H9 (cell line): Measurements from ENCODE around the gene TMEM51. TPM values are rescaled to one million over a fixed set of nuclear protein-coding genes. Genes with fewer than 3 reads are reported as not detected.

Experiments used
- DNase-seq: peaks from one replicate; pipeline ENCODE4 v3.0.0-alpha.2; 2017
- H2AFZ ChIP-seq: one replicate; pipeline ENCODE4 v1.6.1; 2013; ENCODE audit warnings: mild to moderate bottlenecking, low read length, control low read depth, moderate library complexity
- H2AK5ac ChIP-seq: 2 replicates; pipeline ENCODE4 v1.6.1; 2013; ENCODE audit warnings: low read length, control low read depth, mixed read lengths; ENCODE audit not compliant: insufficient read length
- H2BK120ac ChIP-seq: one replicate; pipeline ENCODE4 v1.6.1; 2013; ENCODE audit warnings: low read depth, mild to moderate bottlenecking, low read length, control low read depth, inconsistent platforms; ENCODE audit not compliant: poor library complexity, severe bottlenecking
- H2BK12ac ChIP-seq: 2 replicates; pipeline ENCODE4 v1.6.1; 2013; ENCODE audit warnings: low read length, control low read depth, mixed read lengths, low read depth; ENCODE audit not compliant: insufficient read length
- H2BK15ac ChIP-seq: 2 replicates; pipeline ENCODE4 v1.6.1; 2013; ENCODE audit warnings: low read depth, low read length, control low read depth
- H2BK20ac ChIP-seq: one replicate; pipeline ENCODE4 v1.6.1; 2013; ENCODE audit warnings: low read depth, mild to moderate bottlenecking, low read length, control low read depth, inconsistent platforms; ENCODE audit not compliant: poor library complexity, severe bottlenecking
- H2BK5ac ChIP-seq: 2 replicates; pipeline ENCODE4 v1.6.1; 2013; ENCODE audit warnings: low read length, control low read depth, mixed read lengths; ENCODE audit not compliant: insufficient read length
- H3K14ac ChIP-seq: 2 replicates; pipeline ENCODE4 v1.6.1; 2013; ENCODE audit warnings: low read length, control low read depth; ENCODE audit not compliant: insufficient read depth
- H3K18ac ChIP-seq: 2 replicates; pipeline ENCODE4 v1.6.1; 2013; ENCODE audit warnings: low read depth, mild to moderate bottlenecking, mixed read lengths, low read length, control low read depth; ENCODE audit not compliant: insufficient read length
- H3K23ac ChIP-seq: 2 replicates; pipeline ENCODE4 v1.6.1; 2013; ENCODE audit warnings: low read length, control low read depth, mixed read lengths, low read depth; ENCODE audit not compliant: insufficient read length
- H3K23me2 ChIP-seq: 2 replicates; pipeline ENCODE4 v1.6.1; 2013; ENCODE audit warnings: low read depth, mild to moderate bottlenecking, mixed read lengths, low read length, control low read depth; ENCODE audit not compliant: insufficient read length, poor library complexity, severe bottlenecking
- H3K27ac ChIP-seq: 2 replicates; pipeline ENCODE4 v1.5.1; 2013; ENCODE audit warnings: low read length, control low read depth, mixed read lengths, low read depth; ENCODE audit not compliant: insufficient read length
- H3K27me3 ChIP-seq: 2 replicates; pipeline ENCODE4 v1.6.1; 2013; ENCODE audit warnings: low read length, control low read depth, inconsistent platforms; ENCODE audit not compliant: insufficient read depth
- H3K4ac ChIP-seq: 2 replicates; pipeline ENCODE4 v1.6.1; 2013; ENCODE audit warnings: low read depth, mild to moderate bottlenecking, control low read depth, inconsistent platforms, low read length, moderate library complexity
- H3K4me1 ChIP-seq: 2 replicates; pipeline ENCODE4 v1.6.1; 2013; ENCODE audit warnings: low read length, control low read depth, inconsistent platforms; ENCODE audit not compliant: insufficient read depth
- H3K4me2 ChIP-seq: 2 replicates; pipeline ENCODE4 v1.6.1; 2013; ENCODE audit warnings: low read length, control low read depth, mixed read lengths; ENCODE audit not compliant: insufficient read length, insufficient read depth
- H3K56ac ChIP-seq: 2 replicates; pipeline ENCODE4 v1.6.1; 2013; ENCODE audit warnings: low read depth, mild to moderate bottlenecking, mixed read lengths, low read length, control low read depth; ENCODE audit not compliant: insufficient read length
- H3K79me1 ChIP-seq: 2 replicates; pipeline ENCODE4 v1.6.1; 2013; ENCODE audit warnings: low read depth, mild to moderate bottlenecking, moderate library complexity, low read length, control low read depth, inconsistent platforms; ENCODE audit not compliant: insufficient read depth, poor library complexity, severe bottlenecking
- H3K79me2 ChIP-seq: 2 replicates; pipeline ENCODE4 v1.6.1; 2013; ENCODE audit warnings: low read length, control low read depth, inconsistent platforms; ENCODE audit not compliant: insufficient read depth
- H3K9ac ChIP-seq: 2 replicates; pipeline ENCODE4 v1.6.1; 2013; ENCODE audit warnings: low read length, control low read depth, mixed read lengths; ENCODE audit not compliant: insufficient read length; ENCODE audit errors: extremely low read depth
- H3K9me3 ChIP-seq: one replicate; pipeline ENCODE4 v1.6.1; 2013; ENCODE audit warnings: low read depth, low read length, inconsistent platforms; ENCODE audit not compliant: control insufficient read depth
- H3T11ph ChIP-seq: one replicate; pipeline ENCODE4 v1.6.1; 2013; ENCODE audit warnings: mild to moderate bottlenecking, low read length, control low read depth, inconsistent platforms
- H4K20me1 ChIP-seq: one replicate; pipeline ENCODE4 v1.6.1; 2013; ENCODE audit not compliant: control insufficient read depth, insufficient read length, insufficient read depth
- H4K5ac ChIP-seq: 2 replicates; pipeline ENCODE4 v1.6.1; 2013; ENCODE audit warnings: low read depth, mild to moderate bottlenecking, mixed read lengths, low read length, control low read depth; ENCODE audit not compliant: insufficient read length
- H4K8ac ChIP-seq: replicated peaks from 2 replicates; pipeline ENCODE4 v1.6.1; 2013; ENCODE audit warnings: low read length, control low read depth, mixed read lengths, low read depth; ENCODE audit not compliant: insufficient read length
- H4K91ac ChIP-seq: 2 replicates; pipeline ENCODE4 v1.6.1; 2013; ENCODE audit warnings: low read depth, mild to moderate bottlenecking, moderate library complexity, mixed read lengths, low read length, control low read depth; ENCODE audit not compliant: insufficient read length
- H3K27ac Mint-ChIP-seq, 3 experiments: 2 replicates in 2 of 3; 3 replicates in 1 of 3; pipeline ENCODE4 v1.8.0; 2020 to 2021; ENCODE audit warnings: mixed read lengths in 3 of 3, mild to moderate bottlenecking in 1 of 3, moderate library complexity in 1 of 3
- H3K27me3 Mint-ChIP-seq: 2 replicates; pipeline ENCODE4 v1.8.0; 2021; ENCODE audit warnings: low read depth, mild to moderate bottlenecking, moderate library complexity, mixed read lengths
- H3K36me3 Mint-ChIP-seq, 3 experiments: 2 replicates in 2 of 3; 3 replicates in 1 of 3; pipeline ENCODE4 v1.8.0; 2020 to 2021; ENCODE audit warnings: low read depth in 3 of 3, mixed read lengths in 3 of 3; ENCODE audit not compliant: insufficient read depth in 1 of 3
- H3K4me1 Mint-ChIP-seq, 2 experiments: 2 replicates each; pipeline ENCODE4 v1.8.0; 2020; ENCODE audit warnings: mixed read lengths in 2 of 2
- H3K4me3 Mint-ChIP-seq, 2 experiments: 2 replicates in 1 of 2; 3 replicates in 1 of 2; pipeline ENCODE4 v1.8.0; 2020 to 2021; ENCODE audit warnings: mild to moderate bottlenecking in 2 of 2, mixed read lengths in 2 of 2, moderate library complexity in 1 of 2
- H3K9me3 Mint-ChIP-seq, 2 experiments: 2 replicates in 1 of 2; 3 replicates in 1 of 2; pipeline ENCODE4 v1.8.0; 2020; ENCODE audit warnings: mild to moderate bottlenecking in 2 of 2, mixed read lengths in 2 of 2, moderate library complexity in 1 of 2
- WGBS: extraction: QIAGEN DNeasy Blood & Tissue Kit; methylation state at CpG from one replicate; pipeline ENCODE4 v1.1.7; 2013; ENCODE audit warnings: missing lambda C conversion rate, low lambda C conversion rate, mixed read lengths; ENCODE audit not compliant: insufficient read length; ENCODE audit errors: extremely low coverage; 5-methylcytosine and 5-hydroxymethylcytosine counted together
- total RNA-seq: library from RNA; stranded (reverse); gene quantifications from 2 replicates; pipeline ENCODE4 v1.2.1, GENCODE V29; 2021
- TF ChIP-seq, protein P1 (sequence below): fragments of 200-600 bp; sonication (generic); conservative IDR thresholded peaks from 3 replicates; pipeline ENCODE4 v1.8.0; 2021; ENCODE audit warnings: antibody characterized with exemption, mild to moderate bottlenecking

The TMEM51 gene
- total RNA-seq, 1 experiment from 2014 or later, result 4.6 TPM

DNA sequence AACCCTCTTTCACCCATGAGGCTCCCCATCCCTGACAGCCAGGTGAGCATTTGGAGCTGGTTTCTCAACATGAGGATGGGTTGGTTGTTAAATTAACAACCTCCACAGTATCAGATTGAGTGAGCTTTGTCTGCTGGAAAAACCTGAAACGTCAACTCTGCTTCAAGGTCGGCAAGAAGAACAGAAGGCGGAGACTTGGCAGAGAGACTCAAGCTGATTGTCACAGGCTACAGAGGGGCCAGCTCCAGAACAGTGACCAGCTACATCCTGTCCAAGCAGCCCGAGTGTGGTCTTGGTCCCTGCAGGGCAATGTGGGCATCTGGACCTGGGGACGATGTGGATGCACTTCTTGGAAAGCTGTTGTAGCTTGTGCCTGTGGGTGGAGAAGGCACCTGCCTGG is 36.6 kb upstream of the TMEM51 start:
- no peak overlapping the region for H2BK5ac ChIP-seq
- no peaks in the 10 kb centered on the region for H3K9me3 Mint-ChIP-seq
- no peaks in the 10 kb centered on the region for H3K9me3 ChIP-seq
- H4K20me1 ChIP-seq, result no peaks in the 10 kb centered on the region
- no peak overlapping the region for H4K91ac ChIP-seq
- H3K27ac Mint-ChIP-seq, result no peak overlapping the region
- no peaks in the 10 kb centered on the region for H3K79me1 ChIP-seq
- no CpG with 5 or more reads among the region's 5 CpGs for WGBS
- H3K27me3 ChIP-seq, result no peaks in the 10 kb centered on the region
- H3K56ac ChIP-seq, result no peak overlapping the region
- H3K23me2 ChIP-seq, result no peaks in the 10 kb centered on the region
- H2BK15ac ChIP-seq, result no peak overlapping the region
- no peak overlapping the region for H2BK20ac ChIP-seq
- no peak overlapping the region for H3K4me2 ChIP-seq
- no peaks in the 10 kb centered on the region; a peak in 1 of 7 replicates for H3K36me3 Mint-ChIP-seq
- no peaks in the 10 kb centered on the region for H3K79me2 ChIP-seq
- no peak overlapping the region for H3K4ac ChIP-seq
- no peak overlapping the region for H2BK12ac ChIP-seq
- TF ChIP-seq, protein P1, sequence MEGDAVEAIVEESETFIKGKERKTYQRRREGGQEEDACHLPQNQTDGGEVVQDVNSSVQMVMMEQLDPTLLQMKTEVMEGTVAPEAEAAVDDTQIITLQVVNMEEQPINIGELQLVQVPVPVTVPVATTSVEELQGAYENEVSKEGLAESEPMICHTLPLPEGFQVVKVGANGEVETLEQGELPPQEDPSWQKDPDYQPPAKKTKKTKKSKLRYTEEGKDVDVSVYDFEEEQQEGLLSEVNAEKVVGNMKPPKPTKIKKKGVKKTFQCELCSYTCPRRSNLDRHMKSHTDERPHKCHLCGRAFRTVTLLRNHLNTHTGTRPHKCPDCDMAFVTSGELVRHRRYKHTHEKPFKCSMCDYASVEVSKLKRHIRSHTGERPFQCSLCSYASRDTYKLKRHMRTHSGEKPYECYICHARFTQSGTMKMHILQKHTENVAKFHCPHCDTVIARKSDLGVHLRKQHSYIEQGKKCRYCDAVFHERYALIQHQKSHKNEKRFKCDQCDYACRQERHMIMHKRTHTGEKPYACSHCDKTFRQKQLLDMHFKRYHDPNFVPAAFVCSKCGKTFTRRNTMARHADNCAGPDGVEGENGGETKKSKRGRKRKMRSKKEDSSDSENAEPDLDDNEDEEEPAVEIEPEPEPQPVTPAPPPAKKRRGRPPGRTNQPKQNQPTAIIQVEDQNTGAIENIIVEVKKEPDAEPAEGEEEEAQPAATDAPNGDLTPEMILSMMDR, result no peak
- no peak for DNase-seq
- H4K8ac ChIP-seq, result no peak overlapping the region
- no peak overlapping the region for H3K27ac ChIP-seq
- H2AFZ ChIP-seq, result no peak overlapping the region
- no peak overlapping the region for H3T11ph ChIP-seq
- H3K14ac ChIP-seq, result no peak overlapping the region
- no peak overlapping the region for H3K9ac ChIP-seq
- peaks cover 25% of the 10 kb centered on the region for H3K27me3 Mint-ChIP-seq
- H2BK120ac ChIP-seq, result no peak overlapping the region
- no peak overlapping the region for H4K5ac ChIP-seq
- H2AK5ac ChIP-seq, result no peak overlapping the region
- peaks cover 7% of the 10 kb centered on the region; the same call in 1 of the 2 replicates for H3K4me1 ChIP-seq
- H3K4me1 Mint-ChIP-seq, result peaks cover 15 to 18% of the 10 kb centered on the region in 2 experiments
- H3K4me3 Mint-ChIP-seq, result no peak overlapping the region
- H3K23ac ChIP-seq, result no peak overlapping the region
- H3K18ac ChIP-seq, result no peak overlapping the region
